CD14-positive monocyte (primary cell): ENCODE results near the gene TMEM63C. TPM values are rescaled to one million over a fixed set of nuclear protein-coding genes. Genes with fewer than 3 reads are reported as not detected.

Experiments used
- DNase-seq, 3 donors: peaks; one replicate each; pipeline ENCODE4 v3.0.0-alpha.2; 2011 to 2022
- H2AFZ ChIP-seq: 2 replicates; pipeline ENCODE4 v1.6.0; 2012; ENCODE audit warnings: mild to moderate bottlenecking, low read depth, low read length, inconsistent platforms; ENCODE audit not compliant: insufficient read depth, poor library complexity, severe bottlenecking
- H3K27ac ChIP-seq, 2 donors: 1 replicate in 1 of 2; 2 replicates in 1 of 2; pipeline ENCODE4 v1.5.1; 2012 to 2013; ENCODE audit warnings: low read length in 2 of 2, control low read depth in 1 of 2, inconsistent platforms in 1 of 2, low read depth in 1 of 2, mild to moderate bottlenecking in 1 of 2
- H3K27me3 ChIP-seq, 2 donors: one replicate each; pipeline versions ENCODE4 v1.6.0 to v1.6.1; 2011 to 2013; ENCODE audit warnings: low read length in 2 of 2; ENCODE audit not compliant: control insufficient read depth in 2 of 2, insufficient read depth in 2 of 2
- H3K36me3 ChIP-seq, 2 donors: replicated peaks in 1 of 2; 1 replicate in 1 of 2; 2 replicates in 1 of 2; pipeline versions ENCODE4 v1.5.1 to v1.6.1; 2012 to 2013; ENCODE audit warnings: low read length in 2 of 2, control low read depth in 1 of 2, inconsistent platforms in 1 of 2, mild to moderate bottlenecking in 1 of 2; ENCODE audit not compliant: insufficient read depth in 2 of 2, control insufficient read depth in 1 of 2
- H3K4me1 ChIP-seq, 2 donors: 1 replicate in 1 of 2; 2 replicates in 1 of 2; pipeline versions ENCODE4 v1.5.1 to v1.6.1; 2012 to 2013; ENCODE audit warnings: low read length in 2 of 2, control low read depth in 1 of 2, inconsistent platforms in 1 of 2, mild to moderate bottlenecking in 1 of 2, moderate library complexity in 1 of 2; ENCODE audit not compliant: insufficient read depth in 2 of 2, control insufficient read depth in 1 of 2
- H3K4me2 ChIP-seq: replicated peaks from 2 replicates; pipeline ENCODE3; 2012; ENCODE audit warnings: low read length, moderate library complexity, mild to moderate bottlenecking; ENCODE audit not compliant: poor library complexity, severe bottlenecking; ENCODE audit errors: extremely low read depth
- H3K4me3 ChIP-seq, 3 experiments: fragments of 200-600 bp in 1 of 3; sonication (generic) in 1 of 3; replicated peaks in 1 of 3; 1 replicate in 2 of 3; 2 replicates in 1 of 3; pipeline ENCODE4 v1.5.1; 2011 to 2013; ENCODE audit warnings: low read length in 3 of 3, mild to moderate bottlenecking in 3 of 3, control low read depth in 2 of 3, low read depth in 2 of 3, inconsistent platforms in 1 of 3, moderate library complexity in 1 of 3
- H3K79me2 ChIP-seq: 2 replicates; pipeline ENCODE4 v1.6.0; 2012; ENCODE audit warnings: mild to moderate bottlenecking, control low read depth, inconsistent platforms, low read length, moderate library complexity; ENCODE audit not compliant: insufficient read depth
- H3K9ac ChIP-seq: 2 replicates; pipeline ENCODE4 v1.6.0; 2017; ENCODE audit warnings: low read length, mild to moderate bottlenecking; ENCODE audit not compliant: insufficient read depth, poor library complexity, severe bottlenecking
- H3K9me3 ChIP-seq, 2 donors: replicated peaks in 1 of 2; 1 replicate in 1 of 2; 2 replicates in 1 of 2; pipeline versions ENCODE4 v1.5.1 to v1.6.1; 2012 to 2013; ENCODE audit warnings: low read length in 2 of 2, control low read depth in 1 of 2; ENCODE audit not compliant: control insufficient read depth in 1 of 2, insufficient read depth in 1 of 2
- H4K20me1 ChIP-seq: 2 replicates; pipeline ENCODE4 v1.6.0; 2012; ENCODE audit warnings: mild to moderate bottlenecking, low read length, control low read depth, moderate library complexity; ENCODE audit not compliant: insufficient read depth
- H3K27ac Mint-ChIP-seq, 7 donors: one replicate each; pipeline ENCODE4 v1.8.0; 2020; ENCODE audit warnings: mild to moderate bottlenecking in 7 of 7, mixed read lengths in 7 of 7, moderate library complexity in 6 of 7, inconsistent platforms in 2 of 7
- H3K27me3 Mint-ChIP-seq, 3 donors: one replicate each; pipeline ENCODE4 v1.8.0; 2021 to 2022; ENCODE audit warnings: low read depth in 3 of 3, mild to moderate bottlenecking in 3 of 3, mixed read lengths in 3 of 3, moderate library complexity in 3 of 3, inconsistent platforms in 1 of 3
- H3K36me3 Mint-ChIP-seq, 2 donors: one replicate each; pipeline ENCODE4 v1.8.0; 2020; ENCODE audit warnings: mixed read lengths in 2 of 2, inconsistent platforms in 1 of 2, mild to moderate bottlenecking in 1 of 2
- H3K4me1 Mint-ChIP-seq: one replicate; pipeline ENCODE4 v1.8.0; 2020; ENCODE audit warnings: mild to moderate bottlenecking, mixed read lengths
- H3K4me3 Mint-ChIP-seq, 2 donors: one replicate each; pipeline ENCODE4 v1.8.0; 2020; ENCODE audit warnings: mild to moderate bottlenecking in 2 of 2, mixed read lengths in 2 of 2, moderate library complexity in 1 of 2
- H3K9me3 Mint-ChIP-seq, 7 donors: one replicate each; pipeline ENCODE4 v1.8.0; 2020 to 2022; ENCODE audit warnings: mixed read lengths in 7 of 7, mild to moderate bottlenecking in 6 of 7, moderate library complexity in 6 of 7, inconsistent platforms in 2 of 7
- CTCF ChIP-seq: fragments of 200-600 bp; IDR thresholded peaks from one replicate; pipeline ENCODE4 v1.8.0; 2022; ENCODE audit warnings: antibody characterized with exemption, mild to moderate bottlenecking
- WGBS: methylation state at CpG from one replicate; pipeline ENCODE4 v1.1.5; 2013; ENCODE audit warnings: missing lambda C conversion rate; ENCODE audit not compliant: insufficient coverage; 5-methylcytosine and 5-hydroxymethylcytosine counted together
- intact Hi-C, 2 donors: fragments of 100-400 bp; cut with micrococcal nuclease; formaldehyde crosslinking; loops; one replicate each; pipeline versions ENCODE4 v1.15.0 to v1.15.1; 2023
- polyA plus RNA-seq, 3 donors: library from polyadenylated mRNA; depleted of rRNA in 1 of 3; unstranded in 2 of 3; stranded (reverse) in 1 of 3; fragments of 300-500 nt in 2 of 3; fragments of >200 nt in 1 of 3; fragmentation: Illumina TruSeq in 2 of 3; gene quantifications; 1 replicate in 2 of 3; 2 replicates in 1 of 3; pipeline ENCODE4 v1.2.3, GENCODE V29; 2012 to 2021

TMEM63C gene
- polyA plus RNA-seq, 3 donors: 0.78 to 4.4 TPM; not detected in 1

- Mint-ChIP-seq H3K27ac (peak overlapping the region in 1 of 7 donors; percentile 42), H3K4me3 (no peak overlapping the region), H3K27me3 (peaks cover 27 to 41% (median 33%) of the 10 kb centered on the region in 3 donors), H3K36me3 (no peaks in the 10 kb centered on the region), H3K9me3 (peaks cover 0 to 4% (median 3%) of the 10 kb centered on the region in 7 donors), H3K4me1 (peaks cover 22% of the 10 kb centered on the region)
- Histone ChIP-seq H3K9ac (no peak overlapping the region), H3K79me2 (no peaks in the 10 kb centered on the region), H3K4me1 (peaks cover 21 to 27% of the 10 kb centered on the region in 2 donors), H2AFZ (no peak overlapping the region), H3K36me3 (no peaks in the 10 kb centered on the region), H3K27me3 (peaks cover 0 to 13% of the 10 kb centered on the region in 2 donors), H3K4me3 (no peak overlapping the region), H3K27ac (no peak overlapping the region), H4K20me1 (no peaks in the 10 kb centered on the region), H3K9me3 (no peaks in the 10 kb centered on the region), H3K4me2 (no peak overlapping the region)
- no peak for TF ChIP-seq CTCF
- 100% methylated on average over 1 of the region's 3 CpGs for WGBS
- no peak for DNase-seq
- intact Hi-C loops: no loop called here
These were observed 2.9 kb upstream of the TMEM63C start for GRCh38 chr14:77178656-77179055.

GRCh38 chr14:77180726-77181602 is 634 bp upstream of the TMEM63C start:
- Mint-ChIP-seq H3K4me1 (peaks cover 38% of the 10 kb centered on the region), H3K4me3 (peak overlapping the region; percentile 74 to 83), H3K27ac (peak overlapping the region in 1 of 7 donors; percentile 57), H3K9me3 (peaks cover 0 to 4% (median 3%) of the 10 kb centered on the region in 7 donors), H3K27me3 (peaks cover 23 to 40% (median 30%) of the 10 kb centered on the region in 3 donors), H3K36me3 (no peaks in the 10 kb centered on the region)
- peak overlapping the region; percentile 56 for H3K9ac ChIP-seq
- H3K36me3 ChIP-seq: no peaks in the 10 kb centered on the region
- H4K20me1 ChIP-seq: no peaks in the 10 kb centered on the region
- H3K4me2 ChIP-seq: peak overlapping the region; percentile 79
- TF ChIP-seq CTCF: no peak
- peak overlapping the region; percentile 75 for H2AFZ ChIP-seq
- no peaks in the 10 kb centered on the region for H3K9me3 ChIP-seq
- H3K27ac ChIP-seq: no peak overlapping the region
- intact Hi-C loops: no loop called here
- peaks cover 37 to 40% of the 10 kb centered on the region in 2 donors for H3K4me1 ChIP-seq
- H3K4me3 ChIP-seq: peak overlapping the region in 2 of 3 experiments; percentile 55 to 73
- DNase-seq: no peak
- no peaks in the 10 kb centered on the region for H3K79me2 ChIP-seq
- peaks cover 0 to 13% of the 10 kb centered on the region in 2 donors for H3K27me3 ChIP-seq
- 39% methylated on average over 9 of the region's 12 CpGs for WGBS
